ENCODE measurements around the gene PPP2R5E.

PPP2R5E gene

GRCh38 chr14:63453443-63453936 lies 89.7 kb downstream of the PPP2R5E start:
- Mint-ChIP-seq H3K27me3 (no peaks in the 10 kb centered on the region), H3K4me3 (no peak overlapping the region)

GRCh38 chr14:63452796-63453195 lies 90.4 kb downstream of the PPP2R5E start:
- no peak overlapping the region for H3K27ac Mint-ChIP-seq
- no peak overlapping the region for H3K4me3 Mint-ChIP-seq
- no peaks in the 10 kb centered on the region for H3K9me3 Mint-ChIP-seq
- H3K4me1 Mint-ChIP-seq (ENCODE audit: low read depth), result no peaks in the 10 kb centered on the region
- intact Hi-C loops (cut with micrococcal nuclease), result no loop called here
- H3K36me3 Mint-ChIP-seq (ENCODE audit: low read depth), result peaks cover 35% of the 10 kb centered on the region
- no peaks in the 10 kb centered on the region for H3K27me3 Mint-ChIP-seq

More at GRCh38 chr14:63453443-63453936, 89.7 kb downstream of the PPP2R5E start:
- H3K27ac Mint-ChIP-seq, result no peak overlapping the region
- no peaks in the 10 kb centered on the region for H3K9me3 Mint-ChIP-seq
- peaks cover 35% of the 10 kb centered on the region for H3K36me3 Mint-ChIP-seq (ENCODE audit: low read depth)
- no peaks in the 10 kb centered on the region for H3K4me1 Mint-ChIP-seq (ENCODE audit: low read depth)
- intact Hi-C loops (cut with micrococcal nuclease), result no loop called here

GRCh38 chr14:63448841-63449240 lies 94.3 kb downstream of the PPP2R5E start:
- intact Hi-C loops (cut with micrococcal nuclease), result no loop called here
- Mint-ChIP-seq H3K9me3 (no peaks in the 10 kb centered on the region), H3K36me3 (ENCODE audit: low read depth) (peaks cover 41% of the 10 kb centered on the region), H3K4me3 (no peak overlapping the region), H3K27ac (no peak overlapping the region), H3K4me1 (ENCODE audit: low read depth) (peaks cover 2% of the 10 kb centered on the region), H3K27me3 (no peaks in the 10 kb centered on the region)

- intact Hi-C loops (cut with micrococcal nuclease), result no loop called here
- Mint-ChIP-seq H3K4me3 (no peak overlapping the region), H3K4me1 (ENCODE audit: low read depth) (peaks cover 21% of the 10 kb centered on the region), H3K36me3 (ENCODE audit: low read depth) (peaks cover 19% of the 10 kb centered on the region), H3K27me3 (no peaks in the 10 kb centered on the region), H3K9me3 (no peaks in the 10 kb centered on the region), H3K27ac (no peak overlapping the region)
Measured at GRCh38 chr14:63444588-63444987, 98.6 kb downstream of the PPP2R5E start.

- Mint-ChIP-seq H3K4me3 (no peak overlapping the region), H3K9me3 (no peaks in the 10 kb centered on the region), H3K27ac (no peak overlapping the region), H3K4me1 (ENCODE audit: low read depth) (peaks cover 21% of the 10 kb centered on the region), H3K36me3 (ENCODE audit: low read depth) (peaks cover 19% of the 10 kb centered on the region), H3K27me3 (no peaks in the 10 kb centered on the region)
- intact Hi-C loops (cut with micrococcal nuclease), result no loop called here
Measured at GRCh38 chr14:63443988-63444387, 99.2 kb downstream of the PPP2R5E start.

- intact Hi-C loops (cut with micrococcal nuclease), result no loop called here
- Mint-ChIP-seq H3K27ac (no peak overlapping the region), H3K4me1 (ENCODE audit: low read depth) (peaks cover 24% of the 10 kb centered on the region), H3K27me3 (no peaks in the 10 kb centered on the region), H3K9me3 (no peaks in the 10 kb centered on the region), H3K36me3 (ENCODE audit: low read depth) (peaks cover 19% of the 10 kb centered on the region), H3K4me3 (no peak overlapping the region)
Measured at GRCh38 chr14:63443361-63443760, 99.8 kb downstream of the PPP2R5E start.

- H3K4me3 Mint-ChIP-seq, result peak overlapping the region; percentile 30
- peaks cover 54% of the 10 kb centered on the region for H3K4me1 Mint-ChIP-seq (ENCODE audit: low read depth)
- no peaks in the 10 kb centered on the region for H3K9me3 Mint-ChIP-seq
- H3K27ac Mint-ChIP-seq, result peak overlapping the region; percentile 43
- no peaks in the 10 kb centered on the region for H3K27me3 Mint-ChIP-seq
- intact Hi-C loops (cut with micrococcal nuclease), result no loop called here
- peaks cover 17% of the 10 kb centered on the region for H3K36me3 Mint-ChIP-seq (ENCODE audit: low read depth)
Measured at GRCh38 chr14:63438065-63438757, 105.0 kb downstream of the PPP2R5E start.

GRCh38 chr14:63436286-63437098 lies 106.7 kb downstream of the PPP2R5E start:
- H3K9me3 Mint-ChIP-seq, result no peaks in the 10 kb centered on the region
- H3K4me3 Mint-ChIP-seq, result no peak overlapping the region
- H3K36me3 Mint-ChIP-seq (ENCODE audit: low read depth), result peaks cover 16% of the 10 kb centered on the region
- peak overlapping the region; percentile 46 for H3K27ac Mint-ChIP-seq
- H3K27me3 Mint-ChIP-seq, result no peaks in the 10 kb centered on the region
- intact Hi-C loops (cut with micrococcal nuclease), result no loop called here
- H3K4me1 Mint-ChIP-seq (ENCODE audit: low read depth), result peaks cover 51% of the 10 kb centered on the region

- Mint-ChIP-seq H3K9me3 (no peaks in the 10 kb centered on the region), H3K4me3 (no peak overlapping the region), H3K27me3 (no peaks in the 10 kb centered on the region), H3K4me1 (ENCODE audit: low read depth) (peaks cover 51% of the 10 kb centered on the region), H3K36me3 (ENCODE audit: low read depth) (peaks cover 11% of the 10 kb centered on the region), H3K27ac (no peak overlapping the region)
- intact Hi-C loops (cut with micrococcal nuclease), result no loop called here
Measured at GRCh38 chr14:63435838-63436237, 107.3 kb downstream of the PPP2R5E start.

- Mint-ChIP-seq H3K9me3 (no peaks in the 10 kb centered on the region), H3K4me1 (ENCODE audit: low read depth) (peaks cover 50% of the 10 kb centered on the region), H3K27ac (no peak overlapping the region), H3K36me3 (ENCODE audit: low read depth) (peaks cover 9% of the 10 kb centered on the region), H3K27me3 (no peaks in the 10 kb centered on the region), H3K4me3 (no peak overlapping the region)
- intact Hi-C loops (cut with micrococcal nuclease), result no loop called here
Measured at GRCh38 chr14:63435204-63435603, 108.0 kb downstream of the PPP2R5E start.

- Mint-ChIP-seq H3K27ac (no peak overlapping the region), H3K4me3 (no peak overlapping the region), H3K36me3 (ENCODE audit: low read depth) (peaks cover 4% of the 10 kb centered on the region), H3K4me1 (ENCODE audit: low read depth) (peaks cover 41% of the 10 kb centered on the region), H3K9me3 (no peaks in the 10 kb centered on the region), H3K27me3 (no peaks in the 10 kb centered on the region)
- intact Hi-C loops (cut with micrococcal nuclease), result no loop called here
Measured at GRCh38 chr14:63432888-63433552, 110.2 kb downstream of the PPP2R5E start.

GRCh38 chr14:63432228-63432627 lies 110.9 kb downstream of the PPP2R5E start:
- H3K9me3 Mint-ChIP-seq, result no peaks in the 10 kb centered on the region
- intact Hi-C loops (cut with micrococcal nuclease), result no loop called here
- H3K27me3 Mint-ChIP-seq, result no peaks in the 10 kb centered on the region
- H3K27ac Mint-ChIP-seq, result no peak overlapping the region
- no peaks in the 10 kb centered on the region for H3K36me3 Mint-ChIP-seq (ENCODE audit: low read depth)
- peaks cover 37% of the 10 kb centered on the region for H3K4me1 Mint-ChIP-seq (ENCODE audit: low read depth)
- H3K4me3 Mint-ChIP-seq, result no peak overlapping the region

GRCh38 chr14:63431466-63431865 lies 111.7 kb downstream of the PPP2R5E start:
- H3K27ac Mint-ChIP-seq, result no peak overlapping the region
- no peak overlapping the region for H3K4me3 Mint-ChIP-seq
- H3K4me1 Mint-ChIP-seq (ENCODE audit: low read depth), result peaks cover 30% of the 10 kb centered on the region
- H3K36me3 Mint-ChIP-seq (ENCODE audit: low read depth), result no peaks in the 10 kb centered on the region
- H3K9me3 Mint-ChIP-seq, result no peaks in the 10 kb centered on the region
- no peaks in the 10 kb centered on the region for H3K27me3 Mint-ChIP-seq
- intact Hi-C loops (cut with micrococcal nuclease), result no loop called here

- no peaks in the 10 kb centered on the region for H3K9me3 Mint-ChIP-seq
- no peaks in the 10 kb centered on the region for H3K27me3 Mint-ChIP-seq
- H3K36me3 Mint-ChIP-seq (ENCODE audit: low read depth), result no peaks in the 10 kb centered on the region
- H3K4me1 Mint-ChIP-seq (ENCODE audit: low read depth), result peaks cover 18% of the 10 kb centered on the region
- intact Hi-C loops (cut with micrococcal nuclease), result no loop called here
- H3K27ac Mint-ChIP-seq, result no peak overlapping the region
- H3K4me3 Mint-ChIP-seq, result no peak overlapping the region
Measured at GRCh38 chr14:63428486-63428885, 114.7 kb downstream of the PPP2R5E start.

Data from dendritic cell treated with granulocyte-macrophage colony-stimulating factor and Interleukin-4, amounts not matched to agents 40 ng/mL and 50 ng/mL, for 4 days (primary cell).